GM23248 (cell line): ENCODE results near the gene PPARGC1A.

Experiments used
- EZH2 ChIP-seq: fragments of 200-600 bp; sonication (generic); IDR thresholded peaks from 2 replicates; pipeline ENCODE4 v1.6.1; 2018; ENCODE audit warnings: antibody characterized with exemption, mild to moderate bottlenecking; ENCODE audit not compliant: insufficient read depth, poor library complexity, severe bottlenecking
- EZH2phosphoT487 ChIP-seq: fragments of 200-600 bp; sonication (generic); IDR thresholded peaks from 2 replicates; pipeline ENCODE4 v1.6.1; 2018; ENCODE audit warnings: antibody characterized with exemption, moderate library complexity, mild to moderate bottlenecking, low read depth; ENCODE audit not compliant: insufficient read depth

GRCh38 chr4:23779422-23779821 lies 110.4 kb downstream of the PPARGC1A start:
- TF ChIP-seq EZH2phosphoT487 = no peak
- no peak for TF ChIP-seq EZH2
